ENCODE data around the gene TUBA4A. TPM values are rescaled to one million over a fixed set of nuclear protein-coding genes. Genes with fewer than 3 reads are reported as not detected.

TUBA4A gene
- total RNA-seq, 4 donors from 2014 or later, result 26.9 to 74.0 (median 50.3) TPM

- ATAC-seq (ENCODE audit: low FRiP score), result no peak
- no peak for DNase-seq (ENCODE audit: low spot score)
- TF ChIP-seq, protein P1, sequence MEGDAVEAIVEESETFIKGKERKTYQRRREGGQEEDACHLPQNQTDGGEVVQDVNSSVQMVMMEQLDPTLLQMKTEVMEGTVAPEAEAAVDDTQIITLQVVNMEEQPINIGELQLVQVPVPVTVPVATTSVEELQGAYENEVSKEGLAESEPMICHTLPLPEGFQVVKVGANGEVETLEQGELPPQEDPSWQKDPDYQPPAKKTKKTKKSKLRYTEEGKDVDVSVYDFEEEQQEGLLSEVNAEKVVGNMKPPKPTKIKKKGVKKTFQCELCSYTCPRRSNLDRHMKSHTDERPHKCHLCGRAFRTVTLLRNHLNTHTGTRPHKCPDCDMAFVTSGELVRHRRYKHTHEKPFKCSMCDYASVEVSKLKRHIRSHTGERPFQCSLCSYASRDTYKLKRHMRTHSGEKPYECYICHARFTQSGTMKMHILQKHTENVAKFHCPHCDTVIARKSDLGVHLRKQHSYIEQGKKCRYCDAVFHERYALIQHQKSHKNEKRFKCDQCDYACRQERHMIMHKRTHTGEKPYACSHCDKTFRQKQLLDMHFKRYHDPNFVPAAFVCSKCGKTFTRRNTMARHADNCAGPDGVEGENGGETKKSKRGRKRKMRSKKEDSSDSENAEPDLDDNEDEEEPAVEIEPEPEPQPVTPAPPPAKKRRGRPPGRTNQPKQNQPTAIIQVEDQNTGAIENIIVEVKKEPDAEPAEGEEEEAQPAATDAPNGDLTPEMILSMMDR (IDR thresholded peaks at IDR 0.05), result no peak
Measured at GRCh38 chr2:219220652-219221402, 32.9 kb downstream of the TUBA4A start.

DNA sequence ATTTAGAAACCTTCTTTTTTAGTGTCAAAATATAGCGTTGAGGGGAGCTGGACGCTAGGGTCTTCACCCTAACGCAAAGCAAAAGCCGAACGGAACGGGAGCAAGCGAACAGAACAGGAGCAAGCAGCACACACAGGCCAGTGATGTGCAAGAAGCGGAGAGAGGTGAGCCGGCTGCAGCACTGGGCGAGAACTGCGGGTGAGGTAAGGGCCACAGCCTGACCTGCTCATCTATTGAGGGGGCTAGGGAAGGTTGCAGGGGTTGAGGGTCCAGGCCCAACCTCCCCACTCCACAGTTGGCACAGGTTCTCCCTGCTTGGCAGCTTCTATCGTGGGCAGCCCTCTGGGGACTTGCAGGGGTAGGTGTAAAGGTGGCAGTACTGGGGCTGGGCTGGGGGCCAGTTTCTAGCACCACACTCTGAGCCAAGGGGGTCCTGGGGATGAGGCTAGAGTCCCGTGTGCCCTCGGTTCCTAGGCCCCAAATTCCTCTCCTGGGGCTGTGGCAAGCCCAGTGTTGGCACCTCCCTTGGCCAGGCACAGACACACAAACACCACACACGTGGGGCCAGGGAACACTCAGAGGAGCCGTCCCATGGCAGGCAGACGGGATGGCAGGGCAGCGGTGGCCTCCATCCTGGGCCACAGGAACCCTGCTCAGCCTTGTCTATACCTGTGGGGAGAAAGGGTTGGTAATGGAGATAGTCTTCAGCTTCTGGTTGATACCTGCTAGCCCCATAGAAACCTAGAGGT, 33.8 kb downstream of the TUBA4A start:
- no peak for DNase-seq (ENCODE audit: low spot score)
- TF ChIP-seq, protein P1 (IDR thresholded peaks at IDR 0.05), result no peak
- ATAC-seq (ENCODE audit: low FRiP score), result no peak

DNA sequence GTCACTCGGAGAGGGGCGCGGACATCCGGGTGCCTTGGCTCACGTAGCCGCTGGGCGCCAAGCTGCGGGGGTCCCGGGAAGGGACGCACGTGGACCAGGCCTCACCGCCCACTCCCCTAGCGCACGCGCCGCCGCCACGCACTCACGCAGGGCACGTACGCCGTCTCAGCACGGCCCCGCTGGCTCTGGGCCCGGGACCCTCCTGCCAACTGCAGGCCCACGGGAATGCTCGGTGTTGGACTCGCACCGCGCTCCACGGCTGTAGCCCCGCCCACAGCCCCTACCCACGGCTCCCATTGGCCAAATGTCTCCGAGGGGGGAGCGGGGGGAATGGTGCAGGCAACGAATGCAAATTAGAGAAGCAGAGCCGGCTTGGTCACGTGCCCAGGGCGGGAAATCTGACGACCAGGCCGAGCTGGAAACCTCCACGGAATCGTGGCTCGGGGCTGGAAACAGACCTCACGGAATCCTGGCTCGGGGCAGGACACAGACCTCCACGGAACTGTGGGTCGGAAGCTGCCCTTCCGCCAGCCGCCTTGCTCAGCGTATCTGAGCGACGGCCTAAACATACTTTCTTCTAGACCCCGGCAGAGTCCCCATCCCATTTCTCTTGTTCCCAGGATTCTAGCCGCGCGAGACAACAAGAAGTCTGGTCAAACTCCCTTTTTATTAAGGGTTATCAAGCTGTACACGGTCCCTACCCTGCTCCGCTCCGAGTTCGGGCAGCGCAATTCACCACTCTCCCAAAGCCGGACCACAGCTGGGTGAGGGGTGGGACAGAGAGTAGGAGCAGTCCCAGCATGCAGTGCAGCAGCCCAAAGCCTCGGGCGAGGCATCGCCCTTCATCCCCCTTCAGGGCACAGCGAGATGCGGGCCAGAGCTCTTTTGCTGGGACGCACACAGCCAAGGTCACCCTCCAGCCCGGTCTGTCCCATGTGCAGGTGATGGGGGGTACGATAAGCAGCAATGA, 34.7 kb downstream of the TUBA4A start, which contains the start of gene ABCB6:
TSS of gene ABCB6 (minus strand) at position 227 of the 970 bp plus-strand sequence. CDS start 285 bp downstream, outside the sequence.
- DNase-seq (ENCODE audit: low spot score) (peak; percentile 91), ATAC-seq (ENCODE audit: low FRiP score) (peak; percentile 89)
- TF ChIP-seq, protein P1 (IDR thresholded peaks at IDR 0.05), result no peak

- TF ChIP-seq, protein P1 (IDR thresholded peaks at IDR 0.05), result no peak
- ATAC-seq (ENCODE audit: low FRiP score) (peak; percentile 61), DNase-seq (ENCODE audit: low spot score) (no peak)
Measured at GRCh38 chr2:219218217-219218731, 35.4 kb downstream of the TUBA4A start.

DNA sequence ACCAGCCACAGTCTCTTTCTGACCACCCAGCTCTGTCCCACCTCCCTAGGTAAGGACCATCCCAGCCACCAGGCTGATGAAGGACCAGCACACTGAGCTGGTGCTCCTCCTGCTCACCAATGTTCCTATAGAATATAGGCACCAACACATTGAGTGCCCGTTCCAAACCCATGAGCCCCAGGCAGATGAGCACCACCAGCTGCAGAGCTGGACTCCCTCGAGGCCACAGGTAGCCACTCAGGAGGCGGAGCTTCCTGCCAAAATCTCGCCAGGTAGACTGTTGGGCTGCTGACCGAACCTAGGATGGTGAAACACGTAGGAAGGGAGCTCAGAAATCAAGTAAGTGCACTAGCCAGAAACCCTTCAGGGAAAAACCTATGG, 37.2 kb downstream of the TUBA4A start:
- TF ChIP-seq, protein P1 (IDR thresholded peaks at IDR 0.05), result no peak
- no peak for DNase-seq (ENCODE audit: low spot score)
- no peak for ATAC-seq (ENCODE audit: low FRiP score)

DNA sequence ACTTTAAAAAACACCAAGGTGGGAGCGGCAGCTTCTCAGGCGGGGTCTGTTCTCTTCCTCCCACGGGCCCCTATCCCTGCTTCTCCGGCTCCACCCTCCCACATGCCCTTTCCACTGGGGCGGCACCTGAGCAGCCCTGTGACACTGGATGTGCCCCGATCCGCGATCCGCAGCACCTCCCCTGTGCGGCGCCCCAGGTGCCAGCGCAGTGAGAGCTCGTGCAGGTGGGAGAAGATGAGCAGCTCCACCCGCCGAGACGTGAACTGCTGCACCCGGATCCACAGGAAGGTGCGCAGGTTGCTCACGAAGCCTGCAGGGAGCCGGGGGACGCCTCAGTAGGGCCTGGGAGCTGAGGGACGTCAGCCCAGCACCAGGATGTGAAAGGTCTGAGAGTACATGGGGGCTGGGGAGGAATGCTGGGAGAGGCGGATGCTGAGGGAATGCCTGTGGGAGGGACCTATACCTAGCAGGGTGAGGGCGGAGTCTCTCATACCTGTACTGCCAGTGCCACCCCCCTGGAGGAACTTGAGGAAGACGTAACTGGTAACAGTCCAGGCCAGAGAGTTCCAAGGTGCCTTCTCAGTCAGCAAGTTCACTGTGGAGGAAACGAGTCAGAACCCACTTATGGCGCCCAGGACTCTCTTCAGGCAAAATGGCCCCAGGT, 37.7 kb downstream of the TUBA4A start:
- TF ChIP-seq, protein P1 (IDR thresholded peaks at IDR 0.05), result no peak
- no peak for DNase-seq (ENCODE audit: low spot score)
- no peak for ATAC-seq (ENCODE audit: low FRiP score)
